Vagina (tissue), 2 donors: Measurements from ENCODE around the gene CBLN1.

ENCODE experiments used
- POLR2A ChIP-seq, 2 donors: fragments of 450-650 bp; IDR thresholded peaks; one replicate each; pipeline ENCODE4 v1.6.1; 2017; ENCODE audit warnings: antibody characterized with exemption in 2 of 2, mild to moderate bottlenecking in 2 of 2, moderate library complexity in 2 of 2
- POLR2AphosphoS5 ChIP-seq, 2 donors: sonication (generic); formaldehyde crosslinking; IDR thresholded peaks; one replicate each; pipeline ENCODE4 v1.9.0; 2017; ENCODE audit warnings: antibody characterized with exemption in 2 of 2, mild to moderate bottlenecking in 2 of 2, low read depth in 1 of 2; ENCODE audit not compliant: insufficient read depth in 1 of 2
- TF ChIP-seq, protein P1 (sequence below), 3 experiments: fragments of 450-650 bp in 2 of 3; fragments of 200-600 bp in 1 of 3; sonication (generic) in 1 of 3; IDR thresholded peaks; one replicate each; pipeline ENCODE4 v1.5.1; 2017 to 2019; ENCODE audit warnings: antibody characterized with exemption in 3 of 3, mild to moderate bottlenecking in 2 of 3, moderate library complexity in 2 of 3

DNA sequence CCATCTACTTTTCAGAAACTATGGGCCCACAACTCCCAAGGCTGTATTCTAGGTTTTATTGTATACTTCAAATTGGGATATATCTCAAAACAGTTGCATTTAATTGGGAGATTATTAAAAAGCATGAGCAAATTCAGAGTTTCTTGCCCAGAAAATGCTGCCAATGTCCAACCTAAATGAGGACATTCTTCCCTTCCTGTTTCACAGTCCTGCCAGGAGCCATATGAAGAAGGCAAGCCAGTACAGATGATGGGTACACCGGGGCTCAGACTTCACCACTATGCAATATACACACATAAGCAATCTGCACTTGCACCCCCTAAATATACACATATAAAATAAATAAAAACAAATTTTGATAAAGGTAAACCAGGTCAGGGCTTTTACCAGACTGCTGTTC, 34.0 kb upstream of the CBLN1 start:
- TF ChIP-seq, protein P1, sequence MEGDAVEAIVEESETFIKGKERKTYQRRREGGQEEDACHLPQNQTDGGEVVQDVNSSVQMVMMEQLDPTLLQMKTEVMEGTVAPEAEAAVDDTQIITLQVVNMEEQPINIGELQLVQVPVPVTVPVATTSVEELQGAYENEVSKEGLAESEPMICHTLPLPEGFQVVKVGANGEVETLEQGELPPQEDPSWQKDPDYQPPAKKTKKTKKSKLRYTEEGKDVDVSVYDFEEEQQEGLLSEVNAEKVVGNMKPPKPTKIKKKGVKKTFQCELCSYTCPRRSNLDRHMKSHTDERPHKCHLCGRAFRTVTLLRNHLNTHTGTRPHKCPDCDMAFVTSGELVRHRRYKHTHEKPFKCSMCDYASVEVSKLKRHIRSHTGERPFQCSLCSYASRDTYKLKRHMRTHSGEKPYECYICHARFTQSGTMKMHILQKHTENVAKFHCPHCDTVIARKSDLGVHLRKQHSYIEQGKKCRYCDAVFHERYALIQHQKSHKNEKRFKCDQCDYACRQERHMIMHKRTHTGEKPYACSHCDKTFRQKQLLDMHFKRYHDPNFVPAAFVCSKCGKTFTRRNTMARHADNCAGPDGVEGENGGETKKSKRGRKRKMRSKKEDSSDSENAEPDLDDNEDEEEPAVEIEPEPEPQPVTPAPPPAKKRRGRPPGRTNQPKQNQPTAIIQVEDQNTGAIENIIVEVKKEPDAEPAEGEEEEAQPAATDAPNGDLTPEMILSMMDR (IDR thresholded peaks at IDR 0.05): no peak
- TF ChIP-seq POLR2AphosphoS5 (IDR thresholded peaks at IDR 0.05; ENCODE audit: insufficient read depth in 1 of 2, low read depth in 1 of 2) (no peak), POLR2A (IDR thresholded peaks at IDR 0.05) (no peak)
